Hepatocyte (in vitro differentiated cells): Measurements from ENCODE around the gene SP3.

Source experiments
- EZH2 ChIP-seq: fragments of 200-600 bp; sonication (generic); IDR thresholded peaks from 2 replicates; pipeline ENCODE4 v1.6.1; 2016; ENCODE audit warnings: antibody characterized with exemption, mild to moderate bottlenecking, borderline replicate concordance
- TF ChIP-seq, protein P1 (sequence below): fragments of 200-600 bp; sonication (generic); IDR thresholded peaks from 2 replicates; pipeline ENCODE4 v1.5.1; 2016; ENCODE audit warnings: antibody characterized with exemption, mild to moderate bottlenecking; ENCODE audit not compliant: poor library complexity

DNA sequence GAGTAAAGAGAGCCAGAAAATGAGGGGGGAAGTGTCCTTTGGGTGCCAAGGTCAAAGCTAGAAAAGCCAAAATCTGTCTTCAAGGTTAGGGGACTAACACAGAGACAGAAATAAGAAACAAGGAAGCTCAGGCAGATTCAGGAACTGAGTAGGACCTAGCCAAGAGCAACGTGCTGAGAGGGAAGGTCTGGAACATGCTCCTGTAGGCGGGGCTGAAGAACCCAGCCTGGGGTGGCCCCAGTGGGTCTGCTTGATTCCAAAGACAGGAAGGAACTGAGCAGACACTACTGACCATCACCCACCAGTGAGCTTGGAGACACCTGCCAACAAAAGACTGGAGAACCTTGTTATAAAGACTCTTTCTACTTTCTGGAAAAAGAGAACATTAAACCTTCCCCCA lies 105.1 kb downstream of the SP3 start:
- TF ChIP-seq, protein P1, sequence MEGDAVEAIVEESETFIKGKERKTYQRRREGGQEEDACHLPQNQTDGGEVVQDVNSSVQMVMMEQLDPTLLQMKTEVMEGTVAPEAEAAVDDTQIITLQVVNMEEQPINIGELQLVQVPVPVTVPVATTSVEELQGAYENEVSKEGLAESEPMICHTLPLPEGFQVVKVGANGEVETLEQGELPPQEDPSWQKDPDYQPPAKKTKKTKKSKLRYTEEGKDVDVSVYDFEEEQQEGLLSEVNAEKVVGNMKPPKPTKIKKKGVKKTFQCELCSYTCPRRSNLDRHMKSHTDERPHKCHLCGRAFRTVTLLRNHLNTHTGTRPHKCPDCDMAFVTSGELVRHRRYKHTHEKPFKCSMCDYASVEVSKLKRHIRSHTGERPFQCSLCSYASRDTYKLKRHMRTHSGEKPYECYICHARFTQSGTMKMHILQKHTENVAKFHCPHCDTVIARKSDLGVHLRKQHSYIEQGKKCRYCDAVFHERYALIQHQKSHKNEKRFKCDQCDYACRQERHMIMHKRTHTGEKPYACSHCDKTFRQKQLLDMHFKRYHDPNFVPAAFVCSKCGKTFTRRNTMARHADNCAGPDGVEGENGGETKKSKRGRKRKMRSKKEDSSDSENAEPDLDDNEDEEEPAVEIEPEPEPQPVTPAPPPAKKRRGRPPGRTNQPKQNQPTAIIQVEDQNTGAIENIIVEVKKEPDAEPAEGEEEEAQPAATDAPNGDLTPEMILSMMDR = no peak
- no peak for TF ChIP-seq EZH2
